HG02588 (cell line): ENCODE results near the gene FER1L5.

Source experiments
- ATAC-seq: cut with Tn5 transposase; IDR thresholded peaks from one replicate; pipeline ENCODE4 v1.9.1; 2021; ENCODE audit warnings: mild to moderate bottlenecking, moderate library complexity; ENCODE audit not compliant: unreplicated experiment

The FER1L5 gene

DNA sequence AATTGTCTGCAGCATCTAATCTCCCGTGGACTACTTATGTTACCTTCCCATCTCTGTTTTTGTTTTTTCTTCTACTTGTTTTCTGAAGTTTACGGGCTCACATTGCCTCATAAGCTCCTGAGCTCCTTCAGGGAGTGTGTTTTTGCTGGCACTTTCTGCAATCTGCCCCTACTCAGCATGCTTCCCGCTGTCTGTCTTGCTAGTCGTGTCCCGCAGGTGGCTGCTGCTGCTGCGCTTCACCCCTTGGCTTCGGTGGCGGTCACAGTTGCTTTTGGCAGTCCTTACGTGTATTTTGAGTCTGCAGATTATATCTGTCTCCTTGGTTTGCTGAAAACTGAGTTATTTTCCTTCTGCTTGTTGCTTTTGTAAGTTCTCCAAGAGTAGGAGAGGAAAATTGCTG is 37.3 kb downstream of the FER1L5 start:
- ATAC-seq = no peak

DNA sequence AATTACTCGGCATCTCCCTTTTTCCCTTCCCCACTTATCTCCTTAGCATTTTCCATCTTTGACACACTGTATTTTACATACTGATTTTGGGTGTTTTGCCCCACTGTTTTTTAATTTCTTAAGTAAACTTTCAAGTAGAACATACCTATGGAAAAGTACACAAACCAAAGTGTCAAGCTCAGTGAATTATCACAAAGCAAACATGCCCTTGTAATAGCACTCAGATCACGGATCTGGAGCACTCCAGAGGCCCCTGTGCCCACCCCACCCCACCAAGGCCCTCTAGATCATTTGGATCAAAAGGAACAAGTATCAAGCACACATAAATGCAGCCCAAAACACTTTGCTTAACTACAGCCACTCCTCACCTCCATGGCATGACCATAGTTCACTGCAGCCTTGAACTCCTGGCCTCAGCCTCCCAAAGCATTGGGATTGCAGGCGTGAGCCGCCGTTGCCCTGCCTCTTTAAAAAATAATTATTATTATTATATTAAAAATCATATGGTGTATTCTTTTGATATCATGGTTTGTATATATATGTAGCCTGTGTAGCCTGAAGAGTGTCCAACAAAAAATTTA is 38.1 kb downstream of the FER1L5 start:
- ATAC-seq = no peak

DNA sequence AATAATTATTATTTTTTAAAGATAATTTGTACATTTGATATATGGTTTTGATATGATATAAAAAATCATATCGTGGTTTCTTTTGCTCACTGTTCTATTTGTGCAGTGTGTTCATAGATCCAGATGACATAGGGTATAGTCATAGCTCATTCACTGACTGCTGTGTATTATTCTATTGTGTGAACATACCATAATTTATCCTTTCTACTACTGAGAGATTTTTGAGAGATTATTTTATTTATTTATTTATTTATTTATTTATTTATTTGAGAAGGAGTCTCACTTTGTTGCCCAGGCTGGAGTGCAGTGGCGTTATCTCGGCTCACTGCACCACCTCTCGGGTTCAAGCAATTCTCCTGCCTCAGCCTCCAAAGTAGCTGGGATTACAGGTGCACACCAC is 39.0 kb downstream of the FER1L5 start:
- ATAC-seq = no peak

DNA sequence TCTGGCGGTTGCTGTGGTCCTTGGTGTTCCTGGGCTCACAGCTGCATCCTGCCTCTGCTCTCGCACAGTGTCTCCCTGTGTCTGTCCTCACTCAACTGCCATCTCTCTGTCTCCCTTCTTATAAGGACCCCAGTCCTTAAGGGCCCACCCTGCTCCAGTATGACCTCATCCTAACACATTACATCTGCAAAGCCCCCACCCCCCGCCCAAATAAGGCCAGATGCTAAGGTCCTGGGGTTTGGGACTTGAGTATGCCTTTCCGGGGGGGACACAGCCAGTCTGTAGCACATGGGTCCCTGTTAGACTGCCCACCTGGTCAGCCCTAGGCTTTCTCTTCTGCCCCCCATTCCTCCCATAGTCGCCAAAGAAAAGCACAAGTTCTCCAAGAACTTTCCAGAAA is 40.7 kb downstream of the FER1L5 start:
- ATAC-seq = no peak

DNA sequence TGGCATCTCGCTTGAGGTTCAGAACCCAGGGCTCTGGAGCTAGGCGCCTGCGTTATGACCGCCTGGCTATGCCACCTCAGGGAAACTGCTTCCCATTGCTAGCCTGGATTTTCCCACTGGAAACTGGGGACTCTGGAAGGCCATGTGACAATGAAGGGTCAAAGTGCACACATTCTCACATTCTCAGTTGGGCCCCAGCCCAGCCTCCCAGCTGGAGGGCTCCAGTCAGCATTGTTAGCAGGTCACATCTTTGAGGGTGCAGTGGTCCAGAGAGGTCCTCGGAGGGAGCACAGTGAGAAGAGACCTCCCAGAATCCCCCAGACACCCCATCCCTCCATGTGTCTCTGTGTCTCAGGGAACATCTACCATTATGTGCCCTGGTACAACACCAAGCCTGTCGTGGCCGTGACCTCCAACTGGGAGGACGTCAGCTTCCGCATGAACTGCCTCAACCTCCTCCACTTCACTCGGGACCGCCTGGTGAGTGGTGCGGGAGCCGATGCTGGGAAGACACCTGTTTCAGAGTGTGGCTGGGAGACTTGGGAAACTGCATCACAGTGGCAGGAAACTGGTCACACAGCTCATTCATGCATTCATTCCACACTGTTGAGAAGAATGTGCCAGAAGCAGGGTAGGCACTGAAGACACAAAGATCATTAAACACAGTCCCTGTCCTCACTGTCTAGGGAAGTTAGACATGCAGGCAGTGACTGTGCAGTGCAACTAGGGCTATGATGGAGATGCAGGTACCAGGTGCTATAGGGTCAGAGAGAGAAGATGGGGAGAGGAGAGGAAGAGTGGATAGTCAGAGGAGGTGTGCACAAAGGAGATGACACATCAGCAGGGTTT is 41.6 kb downstream of the FER1L5 start:
- no peak for ATAC-seq

DNA sequence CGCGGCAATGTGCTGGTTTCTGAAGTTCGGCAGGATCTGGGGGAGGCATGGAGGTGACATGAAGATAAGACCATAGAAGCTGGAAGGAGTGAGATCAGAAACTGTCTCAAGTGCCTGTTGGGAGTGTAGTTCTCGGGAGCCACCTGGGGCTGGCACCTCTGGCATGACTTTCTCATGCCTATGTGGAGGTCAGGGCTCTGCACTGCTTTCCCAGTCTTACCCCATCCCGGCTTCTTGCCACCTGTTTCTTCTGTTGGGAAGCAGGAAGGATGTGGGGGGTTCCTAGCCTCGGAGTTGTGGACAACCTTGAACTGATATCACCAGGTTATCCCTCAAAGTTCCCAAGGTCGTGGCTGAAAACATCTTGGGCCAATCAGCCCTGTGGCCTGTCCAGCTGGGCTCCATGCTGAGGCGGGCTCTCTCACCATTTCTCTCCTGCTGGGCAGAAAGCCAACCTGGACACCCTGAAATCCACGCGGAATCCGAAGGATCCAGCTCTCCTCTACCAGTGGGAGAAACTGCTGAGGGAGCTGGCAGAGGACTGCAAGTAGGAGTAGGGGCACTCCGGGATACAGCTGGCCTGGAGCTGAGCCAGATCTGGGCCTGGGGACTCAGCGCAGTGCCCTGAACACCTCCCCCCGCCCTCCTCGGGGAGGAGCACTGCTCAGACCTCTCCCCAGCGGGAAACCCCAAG is 42.5 kb downstream of the FER1L5 start:
- ATAC-seq = no peak

DNA sequence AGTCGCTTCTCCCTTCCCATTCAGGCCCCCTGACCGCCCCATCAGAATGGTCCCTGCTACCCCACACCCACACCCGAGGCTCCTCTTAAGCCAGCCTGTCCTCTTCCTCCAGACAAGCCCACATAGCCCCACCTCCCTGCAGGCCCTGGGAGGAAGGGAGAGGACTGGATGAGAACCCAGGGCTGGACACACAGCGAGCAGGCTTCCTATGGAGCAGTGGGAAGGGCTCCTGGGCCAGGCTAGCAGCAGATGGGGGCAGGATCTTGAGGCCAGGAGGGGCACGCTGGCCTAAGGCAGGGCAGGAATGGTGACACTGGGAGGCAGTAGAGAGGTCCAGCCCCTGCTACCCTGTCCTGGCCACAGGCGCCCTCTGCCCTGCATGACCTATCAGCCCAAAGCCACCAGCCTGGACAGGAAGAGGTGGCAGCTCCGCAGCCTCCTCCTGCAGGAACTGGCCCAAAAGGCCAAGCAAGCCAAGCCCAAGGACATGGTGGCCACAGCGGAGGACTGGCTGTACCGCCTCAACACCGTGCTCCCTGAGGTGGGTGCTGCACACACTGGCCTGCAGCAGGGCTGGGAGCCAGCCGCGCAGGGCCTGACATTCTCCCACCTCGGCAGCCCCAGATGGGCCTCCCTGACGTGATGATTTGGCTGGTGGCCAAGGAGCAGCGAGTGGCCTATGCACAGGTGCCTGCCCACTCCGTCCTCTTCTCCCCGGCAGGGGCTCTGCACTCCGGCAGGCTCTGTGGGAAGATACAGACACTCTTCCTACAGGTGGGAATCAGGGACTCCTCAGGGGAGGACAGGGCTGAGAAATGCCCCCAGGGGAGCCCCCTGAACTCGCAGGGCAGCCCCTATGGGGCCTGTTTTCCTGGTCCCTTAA is 43.3 kb downstream of the FER1L5 start:
- ATAC-seq = no peak

DNA sequence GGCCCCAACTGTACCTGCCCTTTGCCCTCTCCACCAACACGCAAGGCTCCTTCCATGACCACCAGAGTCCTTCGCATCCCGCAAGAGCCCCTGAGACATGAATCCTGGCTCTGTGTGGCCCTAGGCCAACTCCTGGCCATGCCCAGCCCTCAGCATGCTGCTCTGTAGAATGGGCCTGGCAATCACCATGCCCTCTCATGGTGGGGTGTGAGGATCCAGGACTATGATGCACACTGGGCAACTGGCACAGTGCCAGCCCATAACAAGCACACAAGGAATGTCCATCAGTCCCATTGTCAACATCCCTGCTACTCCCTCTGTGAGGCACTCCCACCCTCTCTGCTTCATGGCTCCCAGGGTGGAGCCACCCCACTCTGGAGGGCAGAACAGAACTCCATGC is 44.7 kb downstream of the FER1L5 start:
- ATAC-seq = no peak

DNA sequence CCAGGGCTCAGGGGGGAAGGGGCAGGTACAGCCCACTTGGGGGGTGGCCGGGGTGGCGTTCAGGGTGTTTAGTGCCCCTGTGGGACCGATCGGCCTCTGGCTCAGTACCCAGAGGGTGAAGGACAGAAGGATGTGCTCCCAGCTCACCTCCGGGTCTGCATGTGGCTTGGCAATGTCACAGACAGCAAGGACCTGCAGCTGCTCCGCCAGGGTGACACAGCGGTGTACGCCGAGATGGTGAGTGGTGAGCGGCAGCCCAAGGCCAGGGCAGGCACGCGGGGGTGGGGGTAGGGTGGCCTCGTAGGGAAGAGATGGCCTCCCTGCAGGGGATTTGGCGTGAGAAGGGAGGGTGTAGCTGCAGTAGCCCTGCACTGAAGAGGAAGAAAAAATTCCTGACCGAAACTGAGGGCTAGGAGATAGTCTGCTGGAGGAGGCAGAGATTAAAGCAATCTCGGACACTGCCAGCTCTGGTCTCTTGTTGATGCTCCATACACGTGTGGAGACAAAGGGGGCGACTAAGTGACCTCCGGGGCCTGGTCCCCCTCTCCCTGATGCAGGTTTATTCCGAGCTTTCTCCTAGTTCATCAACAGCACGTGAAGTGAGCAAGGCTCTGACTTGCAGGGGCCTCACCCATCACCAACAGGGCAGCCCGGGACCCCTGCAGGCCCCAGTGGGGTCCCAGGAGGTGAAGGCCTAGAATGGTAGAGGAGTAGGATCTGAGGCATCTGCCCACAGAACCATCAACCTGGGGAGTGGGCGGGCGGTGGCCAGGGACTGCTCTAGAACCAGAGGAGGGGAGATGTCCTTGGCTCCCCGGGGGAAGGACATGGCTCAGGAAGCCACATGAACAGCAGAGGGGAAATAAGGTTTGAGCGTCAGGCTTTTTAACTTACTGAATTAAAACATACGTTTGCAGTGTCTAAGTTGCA is 45.4 kb downstream of the FER1L5 start:
- no peak for ATAC-seq

DNA sequence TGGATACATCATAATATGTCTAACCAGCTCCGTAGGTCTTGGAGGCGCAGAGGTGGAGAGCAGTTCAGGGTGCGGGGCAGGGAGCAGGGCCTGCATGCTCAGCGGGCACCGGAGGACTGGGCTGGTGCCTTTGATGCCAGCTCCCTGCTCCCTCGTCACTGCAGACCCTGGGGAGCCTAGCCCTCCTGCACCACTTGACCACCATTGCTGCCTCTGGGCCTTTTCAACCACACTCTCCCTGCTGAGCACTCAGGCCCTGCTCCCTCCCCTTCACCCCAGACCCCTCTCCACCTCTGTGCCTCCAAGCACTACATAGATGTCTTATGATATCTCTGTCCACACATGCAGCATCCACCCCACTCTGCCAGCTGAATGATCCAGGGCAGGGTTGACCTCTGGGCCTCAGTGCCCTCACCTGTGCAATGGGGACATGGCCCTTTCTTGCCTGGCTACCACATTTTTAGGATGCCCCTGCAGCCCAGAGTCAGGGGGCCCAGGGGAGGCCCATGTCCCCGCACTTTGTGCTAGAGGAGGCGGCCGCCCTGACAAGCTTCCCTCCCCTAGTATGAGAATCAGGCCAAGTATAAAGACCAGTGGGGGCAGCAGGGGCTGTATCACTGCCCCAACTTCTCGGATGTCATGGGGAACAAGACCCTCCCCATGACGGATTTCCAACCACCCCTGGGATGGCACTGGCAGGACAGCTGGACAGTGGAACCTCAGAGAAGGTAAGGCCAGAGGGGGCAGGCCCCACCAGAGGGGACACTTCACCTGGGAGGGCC is 46.3 kb downstream of the FER1L5 start:
- ATAC-seq = no peak

DNA sequence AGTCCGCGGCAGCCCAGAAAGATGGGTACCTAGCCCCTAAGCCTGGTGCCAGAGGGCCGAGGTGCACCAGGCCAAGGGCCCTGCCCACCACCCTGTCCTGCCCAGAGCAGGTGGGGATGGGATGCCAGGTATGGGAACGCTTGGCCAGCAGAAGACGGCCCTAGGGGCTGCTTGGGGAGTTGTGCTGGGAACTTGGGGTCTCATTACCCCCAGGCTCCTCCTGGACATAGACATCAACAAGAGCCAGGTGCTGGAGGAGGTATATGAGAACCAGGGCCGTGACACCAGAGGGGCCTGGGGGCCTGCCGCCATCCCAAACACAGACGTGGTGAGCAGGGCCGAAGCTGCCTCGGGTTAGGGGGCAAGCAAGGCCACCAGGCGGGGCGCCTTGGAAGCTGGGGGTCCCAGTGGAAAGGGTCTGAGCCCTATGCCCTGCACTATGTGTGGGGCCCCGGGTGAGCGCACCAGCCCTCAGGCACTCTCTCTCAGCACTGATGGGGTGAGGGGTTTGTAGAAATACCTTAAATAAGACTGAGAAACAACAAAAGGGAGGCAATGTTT is 46.9 kb downstream of the FER1L5 start:
- no peak for ATAC-seq

DNA sequence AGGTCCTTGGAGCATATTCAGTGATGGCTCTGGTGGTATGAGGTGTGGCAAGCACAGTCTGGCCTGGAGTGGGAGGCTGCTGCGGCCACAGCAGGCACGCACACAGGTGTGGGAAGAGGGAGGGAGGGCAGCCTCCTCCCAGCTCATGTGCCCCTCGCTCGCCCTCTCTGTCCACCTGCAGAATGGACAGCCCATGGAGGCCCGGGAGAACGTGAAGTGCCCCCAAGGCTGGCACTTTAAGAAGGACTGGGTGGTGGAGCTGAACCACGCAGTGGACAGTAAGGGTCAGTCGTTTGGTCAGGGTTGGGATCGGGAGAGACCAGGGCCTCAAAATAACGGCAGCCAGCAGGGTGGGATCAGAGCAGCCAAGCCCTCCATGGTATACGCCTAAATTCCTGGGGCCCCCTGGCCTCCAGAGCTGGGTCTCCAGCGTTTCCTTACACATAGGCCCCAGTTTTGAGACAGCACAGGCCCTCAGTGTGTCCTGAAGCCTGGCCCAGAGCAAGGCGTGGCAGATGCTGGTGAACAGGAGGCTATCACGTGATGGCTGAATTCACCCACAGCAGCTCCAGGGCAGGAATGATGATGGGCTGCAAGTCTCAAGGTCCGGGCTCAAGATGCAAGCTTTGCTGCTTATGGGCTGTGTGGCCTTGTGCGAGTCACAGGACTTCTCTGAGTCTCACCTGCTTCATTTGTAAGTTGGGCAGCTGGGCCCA is 47.9 kb downstream of the FER1L5 start:
- ATAC-seq = no peak

DNA sequence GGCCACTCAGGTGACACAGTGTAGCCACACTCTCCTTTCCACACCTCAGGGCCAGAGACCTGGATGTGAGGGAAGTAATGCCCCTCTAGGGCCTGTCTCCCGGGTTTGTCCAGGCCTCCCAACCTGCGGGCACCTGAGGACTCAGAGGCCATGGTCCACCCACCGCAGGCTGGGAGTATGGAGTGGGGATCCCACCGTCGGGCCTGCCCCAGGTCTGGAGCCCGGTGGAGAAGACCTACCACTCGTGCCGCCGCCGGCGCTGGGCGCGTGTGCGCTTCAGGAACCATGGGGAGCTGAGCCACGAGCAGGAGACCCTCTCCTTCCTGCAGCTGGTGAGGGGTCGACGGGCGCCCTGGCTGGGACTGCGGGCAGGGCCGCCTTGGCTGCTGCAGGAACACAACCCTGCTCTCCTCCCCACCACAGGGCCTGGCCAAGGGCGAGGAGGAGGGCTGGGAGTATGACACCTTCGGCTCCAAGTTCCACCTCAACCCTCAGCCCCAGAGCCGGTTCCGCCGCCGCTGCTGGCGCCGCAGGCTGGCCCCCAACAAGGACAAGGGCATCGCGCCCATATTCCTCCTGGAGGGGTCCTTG is 48.6 kb downstream of the FER1L5 start:
- ATAC-seq = no peak

DNA sequence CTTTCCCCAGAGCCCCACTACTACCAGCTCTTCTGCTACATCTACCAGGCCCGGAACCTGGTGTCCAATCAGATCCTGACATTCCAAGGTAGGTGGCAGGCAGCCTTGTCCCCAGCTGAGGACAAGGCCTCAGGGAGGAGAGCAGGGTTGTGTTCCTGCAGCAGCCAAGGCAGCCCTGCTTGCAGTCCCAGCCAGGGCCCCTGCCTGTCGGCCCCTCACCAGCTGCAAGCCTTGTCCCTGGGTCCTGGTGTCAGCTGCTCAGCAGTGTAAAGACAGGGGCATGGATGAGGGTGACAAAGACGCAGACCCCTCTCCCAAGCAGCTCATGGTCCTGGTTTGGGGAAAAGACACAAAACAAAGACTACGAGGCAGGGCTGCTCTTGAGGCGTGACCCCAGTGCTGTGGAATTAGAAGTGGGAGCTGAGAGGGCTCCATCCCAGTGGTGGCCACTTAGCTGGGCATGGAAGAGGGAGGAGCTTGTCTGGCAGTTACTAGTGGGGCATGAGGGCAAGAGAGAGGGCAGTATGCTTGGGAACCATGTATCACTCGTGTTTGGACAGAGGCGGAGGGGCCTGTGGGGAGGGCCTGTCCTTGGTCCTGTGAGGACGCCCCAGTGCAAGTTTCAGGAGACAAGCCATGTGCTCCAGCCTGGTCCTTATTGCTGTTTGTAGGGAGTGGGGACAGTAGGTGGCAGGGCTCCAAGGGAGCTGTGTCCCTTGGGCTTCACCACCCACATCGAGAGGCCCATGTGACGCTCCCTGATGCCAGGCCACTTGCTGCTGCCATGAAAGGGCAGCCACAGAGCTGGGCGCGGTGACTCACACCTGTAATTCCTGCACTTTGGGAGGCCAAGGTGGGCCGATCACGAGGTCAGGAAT is 49.8 kb downstream of the FER1L5 start:
- ATAC-seq = no peak

DNA sequence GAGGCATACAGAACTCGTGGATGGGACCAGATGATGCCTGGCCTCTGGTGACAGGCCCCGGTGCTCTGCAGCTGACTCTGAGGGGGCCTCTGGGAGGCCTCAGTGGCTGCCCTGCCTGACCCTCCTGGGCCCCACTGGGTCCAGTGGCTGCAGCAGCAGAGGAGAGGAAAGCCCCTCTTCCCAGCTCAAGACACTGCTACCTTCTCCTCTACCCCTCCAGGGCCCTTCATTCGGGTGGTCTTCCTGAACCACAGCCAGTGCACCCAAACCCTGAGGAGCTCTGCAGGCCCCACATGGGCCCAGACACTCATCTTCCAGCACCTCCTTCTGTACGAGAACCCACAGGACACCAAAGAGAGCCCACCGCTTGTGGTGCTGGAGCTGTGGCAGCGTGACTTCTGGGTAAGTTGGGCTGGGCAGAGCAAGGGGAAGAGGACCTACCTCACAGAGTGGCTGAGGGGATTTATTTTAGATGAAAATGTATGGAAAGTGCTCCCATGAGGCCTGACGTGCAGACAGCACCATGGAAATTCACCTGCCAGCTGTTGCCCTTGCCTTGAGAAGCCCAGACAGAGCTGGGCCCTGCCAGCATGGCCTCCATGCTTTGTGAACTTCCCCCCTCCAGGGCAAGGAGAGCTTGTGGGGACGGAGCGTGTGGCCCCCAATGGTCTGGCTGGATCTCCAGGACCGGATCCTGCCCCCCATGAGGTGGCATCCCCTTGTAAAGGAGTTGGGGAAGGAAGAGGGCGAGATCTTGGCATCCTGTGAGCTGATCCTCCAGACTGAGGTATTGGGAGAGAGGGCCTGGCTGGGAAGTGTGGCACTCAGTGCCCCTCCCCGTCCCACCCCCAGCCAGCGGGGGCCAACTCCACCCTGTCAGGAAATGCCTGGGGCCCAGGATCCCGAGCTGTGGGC is 51.0 kb downstream of the FER1L5 start:
- no peak for ATAC-seq

DNA sequence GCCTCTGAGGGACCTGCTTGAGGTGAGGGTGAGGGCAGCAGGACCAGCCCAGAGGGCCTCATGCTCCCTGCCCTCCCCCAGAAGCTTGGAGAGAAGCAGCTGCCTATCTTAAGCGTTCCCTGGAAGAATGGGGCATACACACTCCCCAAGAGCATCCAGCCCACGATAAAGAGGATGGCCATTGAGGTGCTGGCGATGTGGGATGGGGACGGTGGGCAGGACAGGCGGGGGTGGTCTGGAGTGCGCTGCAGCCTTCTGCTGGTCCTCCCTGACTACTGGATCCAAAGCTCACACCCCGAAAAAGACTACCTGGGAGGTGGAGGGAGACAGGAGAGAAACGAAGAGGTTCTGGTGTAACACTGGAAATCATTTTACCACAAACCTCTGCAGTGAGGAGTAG is 51.7 kb downstream of the FER1L5 start:
- ATAC-seq = no peak
